GM12873 (cell line): ENCODE data around the gene HERC3.

Source experiments
- TF ChIP-seq, protein P1 (sequence below): IDR thresholded peaks from 2 replicates; pipeline ENCODE4 v1.5.1; 2012; ENCODE audit warnings: low read depth, mild to moderate bottlenecking, moderate library complexity, low read length, control low read depth; ENCODE audit not compliant: insufficient read depth; ENCODE audit errors: missing control alignments

The HERC3 gene

DNA sequence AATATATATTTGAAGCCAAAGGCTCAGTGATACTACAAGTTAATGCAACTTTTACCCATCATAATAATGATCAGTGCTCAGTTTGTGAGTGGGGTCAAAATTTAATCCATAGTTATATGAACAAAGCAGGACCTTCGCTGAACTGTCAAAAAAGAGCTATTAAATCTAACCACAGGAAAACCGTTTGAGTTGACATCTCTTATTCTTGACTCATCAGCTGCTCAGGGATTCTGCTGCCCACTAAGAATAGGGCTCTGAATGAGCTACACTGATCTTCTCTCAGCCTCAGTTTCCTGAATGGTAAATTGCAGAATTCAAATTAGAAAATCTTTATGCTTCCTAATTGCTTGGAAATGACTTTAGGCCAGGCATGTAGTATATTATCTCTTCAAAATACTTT is 150.3 kb downstream of the HERC3 start:
- TF ChIP-seq, protein P1, sequence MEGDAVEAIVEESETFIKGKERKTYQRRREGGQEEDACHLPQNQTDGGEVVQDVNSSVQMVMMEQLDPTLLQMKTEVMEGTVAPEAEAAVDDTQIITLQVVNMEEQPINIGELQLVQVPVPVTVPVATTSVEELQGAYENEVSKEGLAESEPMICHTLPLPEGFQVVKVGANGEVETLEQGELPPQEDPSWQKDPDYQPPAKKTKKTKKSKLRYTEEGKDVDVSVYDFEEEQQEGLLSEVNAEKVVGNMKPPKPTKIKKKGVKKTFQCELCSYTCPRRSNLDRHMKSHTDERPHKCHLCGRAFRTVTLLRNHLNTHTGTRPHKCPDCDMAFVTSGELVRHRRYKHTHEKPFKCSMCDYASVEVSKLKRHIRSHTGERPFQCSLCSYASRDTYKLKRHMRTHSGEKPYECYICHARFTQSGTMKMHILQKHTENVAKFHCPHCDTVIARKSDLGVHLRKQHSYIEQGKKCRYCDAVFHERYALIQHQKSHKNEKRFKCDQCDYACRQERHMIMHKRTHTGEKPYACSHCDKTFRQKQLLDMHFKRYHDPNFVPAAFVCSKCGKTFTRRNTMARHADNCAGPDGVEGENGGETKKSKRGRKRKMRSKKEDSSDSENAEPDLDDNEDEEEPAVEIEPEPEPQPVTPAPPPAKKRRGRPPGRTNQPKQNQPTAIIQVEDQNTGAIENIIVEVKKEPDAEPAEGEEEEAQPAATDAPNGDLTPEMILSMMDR: no peak

DNA sequence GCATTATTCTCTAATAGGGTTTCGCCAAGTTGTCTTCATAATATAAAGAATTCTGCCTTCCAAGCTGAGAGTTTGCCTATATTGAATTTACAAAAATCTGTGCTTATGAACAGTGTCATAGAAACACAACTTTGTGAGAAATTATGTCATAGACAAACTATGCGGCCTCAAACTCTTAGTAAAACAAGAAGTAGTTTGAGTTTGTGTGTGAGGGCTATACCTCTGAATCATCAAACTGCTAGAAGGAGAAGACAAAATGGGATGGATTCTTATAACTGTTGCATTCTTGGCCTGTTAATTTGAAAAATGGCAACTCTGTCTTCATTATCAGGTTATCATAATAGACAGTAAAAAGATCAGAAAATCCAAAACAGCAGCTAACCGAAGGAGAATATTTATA is 151.4 kb downstream of the HERC3 start:
- TF ChIP-seq, protein P1: no peak

DNA sequence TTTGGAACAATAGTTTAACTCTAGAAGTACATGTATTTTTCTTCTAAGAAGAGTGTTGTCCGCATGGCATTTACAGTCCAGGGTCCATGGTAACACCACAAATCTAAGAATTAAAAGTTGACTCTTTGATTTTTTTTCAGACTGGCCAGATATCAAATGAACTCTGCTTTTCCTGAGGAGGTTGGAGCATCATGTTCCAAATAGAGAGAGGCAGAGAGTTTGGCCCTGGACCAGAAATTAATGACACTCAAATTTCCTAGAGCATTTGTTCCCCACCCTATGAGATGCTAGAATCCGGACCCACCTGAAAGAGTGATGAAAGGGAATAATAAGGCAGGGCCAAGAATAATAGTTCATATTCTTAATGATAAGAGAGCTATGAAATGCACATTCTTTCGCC is 152.3 kb downstream of the HERC3 start:
- TF ChIP-seq, protein P1: no peak

DNA sequence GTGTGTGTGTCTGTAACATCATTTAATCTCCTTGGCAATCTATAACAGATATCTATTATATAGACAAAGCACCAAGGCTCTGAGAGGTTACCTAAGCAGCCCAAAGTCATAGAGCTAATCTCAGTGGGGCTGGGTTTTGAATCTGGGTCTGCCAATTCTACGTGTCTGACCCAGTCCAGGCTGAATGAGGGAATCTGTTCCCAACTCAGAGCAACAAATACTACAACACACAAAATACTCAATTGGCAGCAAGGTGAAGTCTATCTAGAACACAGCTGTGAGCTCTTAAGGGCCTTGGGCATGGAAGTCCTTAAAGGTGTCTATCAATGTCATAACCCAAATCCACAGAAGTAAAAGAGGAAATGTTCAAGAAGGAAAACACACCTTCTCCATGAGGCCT is 152.9 kb downstream of the HERC3 start:
- TF ChIP-seq, protein P1: no peak

DNA sequence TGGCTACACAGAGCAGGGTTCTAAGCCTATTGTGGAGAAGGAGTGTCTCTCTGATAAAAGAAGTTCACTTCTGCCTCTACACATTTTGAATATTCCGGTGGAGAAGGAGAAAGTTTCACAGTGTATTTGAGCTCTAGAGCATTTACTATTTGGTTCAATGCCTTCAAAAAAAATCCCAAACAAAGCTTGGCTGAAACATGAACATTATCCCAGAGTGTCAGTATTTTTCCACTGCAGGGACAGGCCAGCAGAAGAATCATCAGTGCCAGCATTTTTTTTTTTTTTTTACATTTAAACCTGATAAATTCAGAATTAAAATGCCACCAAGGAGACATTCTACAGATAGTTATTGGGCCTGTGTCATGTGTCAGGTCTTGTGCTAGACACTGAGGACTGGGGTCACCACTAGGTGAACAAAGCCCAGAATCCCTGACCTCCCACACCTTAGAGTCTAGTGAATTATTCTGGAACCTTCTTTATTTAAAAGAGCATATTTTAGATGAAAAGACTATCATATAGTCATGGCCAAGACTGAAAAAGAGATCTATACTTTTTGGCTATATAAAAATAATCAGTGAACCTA is 153.4 kb downstream of the HERC3 start:
- TF ChIP-seq, protein P1: no peak

DNA sequence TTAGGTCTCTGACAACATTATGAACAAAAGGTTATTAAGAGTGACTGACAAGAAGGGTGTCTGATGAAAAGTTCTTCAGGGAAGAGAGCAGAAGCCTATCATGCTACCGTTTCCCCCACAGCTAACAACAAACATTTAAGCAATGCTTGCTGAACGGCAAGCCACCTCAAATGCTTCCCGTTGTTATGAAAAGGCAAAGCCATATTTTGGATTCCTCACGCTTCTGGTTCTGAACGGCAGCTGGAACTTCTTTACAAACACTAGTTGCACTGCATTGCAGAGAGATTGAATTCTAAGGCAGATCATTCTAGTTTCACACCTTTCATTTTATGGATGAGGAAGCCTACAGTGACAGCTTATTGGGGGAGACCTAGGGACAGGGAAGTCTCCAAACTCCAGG is 153.9 kb downstream of the HERC3 start:
- TF ChIP-seq, protein P1: no peak

DNA sequence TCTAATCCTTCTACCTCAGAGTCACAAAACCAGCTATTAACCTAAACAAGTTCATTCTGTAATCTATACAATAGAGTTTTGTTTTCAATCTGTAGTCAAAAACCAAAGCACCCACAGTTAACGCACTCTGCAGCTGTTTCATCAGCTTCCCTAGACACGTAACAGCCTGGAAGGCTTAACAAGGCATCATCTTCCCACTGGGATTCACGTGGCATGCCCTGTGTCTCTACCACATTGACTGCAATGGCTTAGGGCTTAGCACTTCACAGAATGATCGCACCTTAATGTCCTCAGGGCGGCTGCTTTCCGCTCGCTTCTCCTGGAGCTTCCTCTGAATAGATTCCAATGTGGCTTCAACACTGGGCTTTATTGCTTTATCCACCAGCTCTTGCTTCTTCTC is 155.1 kb downstream of the HERC3 start:
- TF ChIP-seq, protein P1: no peak
